Measurements from ENCODE around the gene SURF6.
"Not testable (repeated sequence)": the region's sequence is repeated elsewhere in the genome, so short reads cannot be mapped to it uniquely, and the experiment has no call there.

Gene SURF6

GRCh38 chr9:133285252-133285775 is 50.7 kb downstream of the SURF6 start:
- Histone ChIP-seq H3K4me2 (no peak overlapping the region), H3K79me2 (ENCODE audit: insufficient read depth, low read depth) (no peaks in the 10 kb centered on the region), H3K36me3 (ENCODE audit: insufficient read depth) (no peaks in the 10 kb centered on the region), H3K4me1 (ENCODE audit: low read depth, poor library complexity, severe bottlenecking) (no peaks in the 10 kb centered on the region), H3K4me3 (IDR thresholded peaks at IDR 0.05; ENCODE audit: insufficient read depth, low read depth, low read length) (no peak overlapping the region), H3K27me3 (ENCODE audit: insufficient read depth, low read depth) (peaks cover 90% of the 10 kb centered on the region), H2AFZ (ENCODE audit: low read depth) (no peak overlapping the region), H4K20me1 (ENCODE audit: insufficient read depth) (no peaks in the 10 kb centered on the region), H3K9ac (no peak overlapping the region), H3K27ac (no peak overlapping the region)
- TF ChIP-seq, protein P1, sequence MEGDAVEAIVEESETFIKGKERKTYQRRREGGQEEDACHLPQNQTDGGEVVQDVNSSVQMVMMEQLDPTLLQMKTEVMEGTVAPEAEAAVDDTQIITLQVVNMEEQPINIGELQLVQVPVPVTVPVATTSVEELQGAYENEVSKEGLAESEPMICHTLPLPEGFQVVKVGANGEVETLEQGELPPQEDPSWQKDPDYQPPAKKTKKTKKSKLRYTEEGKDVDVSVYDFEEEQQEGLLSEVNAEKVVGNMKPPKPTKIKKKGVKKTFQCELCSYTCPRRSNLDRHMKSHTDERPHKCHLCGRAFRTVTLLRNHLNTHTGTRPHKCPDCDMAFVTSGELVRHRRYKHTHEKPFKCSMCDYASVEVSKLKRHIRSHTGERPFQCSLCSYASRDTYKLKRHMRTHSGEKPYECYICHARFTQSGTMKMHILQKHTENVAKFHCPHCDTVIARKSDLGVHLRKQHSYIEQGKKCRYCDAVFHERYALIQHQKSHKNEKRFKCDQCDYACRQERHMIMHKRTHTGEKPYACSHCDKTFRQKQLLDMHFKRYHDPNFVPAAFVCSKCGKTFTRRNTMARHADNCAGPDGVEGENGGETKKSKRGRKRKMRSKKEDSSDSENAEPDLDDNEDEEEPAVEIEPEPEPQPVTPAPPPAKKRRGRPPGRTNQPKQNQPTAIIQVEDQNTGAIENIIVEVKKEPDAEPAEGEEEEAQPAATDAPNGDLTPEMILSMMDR (conservative IDR thresholded peaks at IDR 0.05; ENCODE audit: low read depth, low read length) = no peak

DNA sequence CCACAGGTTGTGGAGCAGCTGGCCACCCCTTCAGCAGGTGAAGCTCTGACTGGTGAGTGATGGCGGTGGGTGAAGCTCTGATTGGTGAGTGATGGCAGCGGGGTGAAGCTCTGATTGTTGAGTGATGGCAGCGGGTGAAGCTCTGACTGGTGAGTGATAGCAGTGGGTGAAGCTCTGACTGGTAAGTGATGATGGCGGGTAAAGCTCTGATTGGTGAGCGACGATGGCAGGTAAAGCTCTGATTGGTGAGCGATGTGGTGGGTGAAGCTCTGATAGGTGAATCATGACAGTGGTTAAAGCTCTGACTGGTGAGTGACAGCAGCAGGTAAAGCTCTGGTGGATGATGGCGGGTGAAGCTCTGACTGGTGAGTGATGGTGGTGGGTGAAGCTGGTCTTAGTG is 51.6 kb downstream of the SURF6 start:
- no peaks in the 10 kb centered on the region for H3K4me1 ChIP-seq (ENCODE audit: low read depth, poor library complexity, severe bottlenecking)
- H3K27me3 ChIP-seq (ENCODE audit: insufficient read depth, low read depth) = peaks cover 90% of the 10 kb centered on the region
- TF ChIP-seq, protein P1 (conservative IDR thresholded peaks at IDR 0.05; ENCODE audit: low read depth, low read length) = no peak
- H3K4me2 ChIP-seq = no peak overlapping the region
- no peak overlapping the region for H3K27ac ChIP-seq
- no peak overlapping the region for H3K4me3 ChIP-seq (IDR thresholded peaks at IDR 0.05; ENCODE audit: insufficient read depth, low read depth, low read length)
- no peaks in the 10 kb centered on the region for H4K20me1 ChIP-seq (ENCODE audit: insufficient read depth)
- no peak overlapping the region for H3K9ac ChIP-seq
- no peaks in the 10 kb centered on the region for H3K79me2 ChIP-seq (ENCODE audit: insufficient read depth, low read depth)
- no peaks in the 10 kb centered on the region for H3K36me3 ChIP-seq (ENCODE audit: insufficient read depth)
- H2AFZ ChIP-seq (ENCODE audit: low read depth) = no peak overlapping the region

DNA sequence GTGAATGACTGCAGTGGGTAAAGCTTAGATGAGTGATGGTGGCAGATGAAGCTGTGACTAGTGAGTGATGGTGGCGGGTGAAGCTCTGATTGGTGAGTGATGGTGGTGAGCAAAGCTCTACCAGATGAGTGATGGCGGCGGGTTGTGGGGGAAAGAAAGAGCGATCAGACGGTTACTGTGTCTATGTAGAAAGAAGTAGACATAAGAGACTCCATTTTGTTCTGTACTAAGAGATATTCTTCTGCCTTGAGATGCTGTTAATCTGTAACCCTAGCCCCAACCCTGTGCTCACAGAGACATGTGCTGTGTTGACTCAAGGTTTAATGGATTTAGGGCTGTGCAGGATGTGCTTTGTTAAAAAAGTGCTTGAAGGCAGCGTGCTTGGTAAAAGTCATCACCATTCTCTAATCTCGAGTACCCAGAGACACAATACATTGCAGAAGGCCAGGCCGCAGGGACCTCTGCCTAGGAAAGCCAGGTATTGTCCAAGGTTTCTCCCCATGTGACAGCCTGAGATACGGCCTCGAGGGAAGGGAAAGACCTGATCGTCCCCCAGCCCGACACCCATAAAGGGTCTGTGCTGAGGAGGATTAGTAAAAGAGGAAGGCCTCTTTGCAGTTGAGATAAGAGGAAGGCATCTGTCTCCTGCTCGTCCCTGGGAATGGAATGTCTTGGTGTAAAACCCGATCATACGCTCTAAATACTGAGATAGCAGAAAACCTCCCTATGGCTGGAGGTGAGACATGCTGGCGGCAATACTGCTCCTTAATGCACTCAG is 52.5 kb downstream of the SURF6 start:
- H3K4me3 ChIP-seq (IDR thresholded peaks at IDR 0.05; ENCODE audit: insufficient read depth, low read depth, low read length); H3K36me3 ChIP-seq (ENCODE audit: insufficient read depth); H3K4me2 ChIP-seq; H4K20me1 ChIP-seq (ENCODE audit: insufficient read depth); H3K27ac ChIP-seq; H2AFZ ChIP-seq (ENCODE audit: low read depth); H3K9ac ChIP-seq; H3K79me2 ChIP-seq (ENCODE audit: insufficient read depth, low read depth); H3K4me1 ChIP-seq (ENCODE audit: low read depth, poor library complexity, severe bottlenecking): not testable (repeated sequence)
- peaks cover 92% of the 10 kb centered on the region for H3K27me3 ChIP-seq (ENCODE audit: insufficient read depth, low read depth)

GRCh38 chr9:133282464-133283238 is 53.3 kb downstream of the SURF6 start:
- H3K4me2 ChIP-seq = no peak overlapping the region
- no peaks in the 10 kb centered on the region for H4K20me1 ChIP-seq (ENCODE audit: insufficient read depth)
- no peak overlapping the region for H3K9ac ChIP-seq
- H3K36me3 ChIP-seq (ENCODE audit: insufficient read depth) = no peaks in the 10 kb centered on the region
- H2AFZ ChIP-seq (ENCODE audit: low read depth) = no peak overlapping the region
- no peak overlapping the region for H3K27ac ChIP-seq
- H3K4me3 ChIP-seq (IDR thresholded peaks at IDR 0.05; ENCODE audit: insufficient read depth, low read depth, low read length) = no peak overlapping the region
- no peaks in the 10 kb centered on the region for H3K4me1 ChIP-seq (ENCODE audit: low read depth, poor library complexity, severe bottlenecking)
- no peaks in the 10 kb centered on the region for H3K79me2 ChIP-seq (ENCODE audit: insufficient read depth, low read depth)
- TF ChIP-seq, protein P1 (conservative IDR thresholded peaks at IDR 0.05; ENCODE audit: low read depth, low read length) = no peak
- peaks cover 92% of the 10 kb centered on the region for H3K27me3 ChIP-seq (ENCODE audit: insufficient read depth, low read depth)

Measured in KMS-11 (cell line).